Activated CD8-positive, alpha-beta T cell treated with anti-CD3 and anti-CD28 coated beads for 36 hours (primary cell): ENCODE measurements around the gene DLG2. TPM values are rescaled to one million over a fixed set of nuclear protein-coding genes. Genes with fewer than 3 reads are reported as not detected.

ENCODE experiments used
- ATAC-seq: fragments of 200-7000 bp; cut with Tn5 transposase; one replicate; pipeline ENCODE4 v1.10.0; 2021; ENCODE audit warnings: mild to moderate bottlenecking, moderate library complexity
- CTCF ChIA-PET: fragments of 350-600 bp; sonication (Branson Sonifier 250); formaldehyde crosslinking; loops from one replicate; lab custom pipeline; 2021; ENCODE audit warnings: antibody characterized with exemption; lab: Charles Lee
- POLR2A ChIA-PET: fragments of 350-600 bp; sonication (Branson Sonifier 250); formaldehyde crosslinking; loops from one replicate; lab custom pipeline; 2021; ENCODE audit warnings: antibody characterized with exemption; lab: Charles Lee
- DNase-seq: peaks from one replicate; pipeline ENCODE4 v3.0.0-alpha.2; 2020
- H3K27ac Mint-ChIP-seq: one replicate; pipeline ENCODE4 v1.8.0; 2021; ENCODE audit warnings: mild to moderate bottlenecking, mixed read lengths
- H3K27me3 Mint-ChIP-seq: one replicate; pipeline ENCODE4 v1.8.0; 2021; ENCODE audit warnings: mixed read lengths
- H3K36me3 Mint-ChIP-seq: one replicate; pipeline ENCODE4 v1.8.0; 2021; ENCODE audit warnings: low read depth, mixed read lengths
- H3K4me1 Mint-ChIP-seq: one replicate; pipeline ENCODE4 v1.8.0; 2021; ENCODE audit warnings: low read depth, mixed read lengths
- H3K4me3 Mint-ChIP-seq: one replicate; pipeline ENCODE4 v1.8.0; 2021; ENCODE audit warnings: mild to moderate bottlenecking, moderate library complexity, mixed read lengths
- H3K9me3 Mint-ChIP-seq: one replicate; pipeline ENCODE4 v1.8.0; 2021; ENCODE audit warnings: mixed read lengths
- CTCF ChIP-seq: fragments of 200-600 bp; IDR thresholded peaks from one replicate; pipeline ENCODE4 v1.8.0; 2022; ENCODE audit warnings: antibody characterized with exemption, mild to moderate bottlenecking
- intact Hi-C: fragments of 100-400 bp; cut with micrococcal nuclease; formaldehyde crosslinking; loops from one replicate; pipeline ENCODE4 v1.10.0; 2022
- total RNA-seq, 2 experiments: library from RNA; stranded (reverse); gene quantifications; one replicate each; pipeline ENCODE4 v1.2.3, GENCODE V29; 2021

DLG2 gene
- total RNA-seq, 2 experiments from 2014 or later: 2.2 to 2.6 TPM

GRCh38 chr11:83852012-83852411 is 1775.1 kb downstream of the DLG2 start:
- Mint-ChIP-seq H3K4me1 (no peaks in the 10 kb centered on the region), H3K27ac (no peak overlapping the region), H3K27me3 (no peaks in the 10 kb centered on the region), H3K9me3 (no peaks in the 10 kb centered on the region), H3K4me3 (no peak overlapping the region), H3K36me3 (no peaks in the 10 kb centered on the region)
- CTCF ChIA-PET: interaction anchor here (1.5 kb wide), 1 partner anchor 16 kb away, joined by 3 read pairs; no protein-coding TSS in a partner anchor
- DNase-seq: no peak
- intact Hi-C loops: no loop called here
- POLR2A ChIA-PET: no interaction called here
- ATAC-seq: no peak
- no peak for TF ChIP-seq CTCF

- ChIA-PET POLR2A (interaction anchor here (0.7 kb wide), 1 partner anchor 46 kb away, joined by 4 read pairs; no protein-coding TSS in a partner anchor), CTCF (no interaction called here)
- intact Hi-C loops: no loop called here
- no peaks in the 10 kb centered on the region for H3K9me3 Mint-ChIP-seq
- H3K36me3 Mint-ChIP-seq: no peaks in the 10 kb centered on the region
- H3K27me3 Mint-ChIP-seq: peaks cover 1% of the 10 kb centered on the region
- DNase-seq (no peak), ATAC-seq (no peak)
- no peaks in the 10 kb centered on the region for H3K4me1 Mint-ChIP-seq
- H3K27ac Mint-ChIP-seq: no peak overlapping the region
- H3K4me3 Mint-ChIP-seq: no peak overlapping the region
- no peak for TF ChIP-seq CTCF
These were observed 1779.6 kb downstream of the DLG2 start for GRCh38 chr11:83847467-83848034.

GRCh38 chr11:83845797-83846196 is 1781.3 kb downstream of the DLG2 start:
- H3K27me3 Mint-ChIP-seq: peaks cover 2% of the 10 kb centered on the region
- DNase-seq (no peak), ATAC-seq (no peak)
- ChIA-PET POLR2A (no interaction called here), CTCF (no interaction called here)
- H3K9me3 Mint-ChIP-seq: no peaks in the 10 kb centered on the region
- intact Hi-C loops: no loop called here
- no peak overlapping the region for H3K4me3 Mint-ChIP-seq
- H3K36me3 Mint-ChIP-seq: no peaks in the 10 kb centered on the region
- TF ChIP-seq CTCF: no peak
- H3K4me1 Mint-ChIP-seq: no peaks in the 10 kb centered on the region
- no peak overlapping the region for H3K27ac Mint-ChIP-seq

GRCh38 chr11:83840326-83840725 is 1786.8 kb downstream of the DLG2 start:
- POLR2A ChIA-PET: no interaction called here
- DNase-seq (no peak), ATAC-seq (no peak)
- peaks cover 6% of the 10 kb centered on the region for H3K27me3 Mint-ChIP-seq
- no peaks in the 10 kb centered on the region for H3K9me3 Mint-ChIP-seq
- no peak for TF ChIP-seq CTCF
- no peaks in the 10 kb centered on the region for H3K4me1 Mint-ChIP-seq
- no peaks in the 10 kb centered on the region for H3K36me3 Mint-ChIP-seq
- H3K4me3 Mint-ChIP-seq: no peak overlapping the region
- no peak overlapping the region for H3K27ac Mint-ChIP-seq
- CTCF ChIA-PET: no interaction called here
- intact Hi-C loops: no loop called here

- H3K27me3 Mint-ChIP-seq: peaks cover 4% of the 10 kb centered on the region
- intact Hi-C loops: no loop called here
- H3K4me1 Mint-ChIP-seq: no peaks in the 10 kb centered on the region
- no peak overlapping the region for H3K27ac Mint-ChIP-seq
- CTCF ChIA-PET: interaction anchor here (0.6 to 1.9 kb wide), 12 partner anchors 10 to 729 kb away, joined by 3 to 15 read pairs (median 5); no protein-coding TSS in a partner anchor
- no peaks in the 10 kb centered on the region for H3K36me3 Mint-ChIP-seq
- DNase-seq: peak; percentile 39
- peak; percentile 52 for TF ChIP-seq CTCF
- H3K9me3 Mint-ChIP-seq: no peaks in the 10 kb centered on the region
- POLR2A ChIA-PET: interaction anchor here (0.5 kb wide), 1 partner anchor 11 kb away, joined by 3 read pairs; no protein-coding TSS in a partner anchor
- H3K4me3 Mint-ChIP-seq: no peak overlapping the region
- ATAC-seq: peak; percentile 61
These were observed 1790.1 kb downstream of the DLG2 start for GRCh38 chr11:83836883-83837654.
